ENCODE measurements around the gene CBLC.

DNA sequence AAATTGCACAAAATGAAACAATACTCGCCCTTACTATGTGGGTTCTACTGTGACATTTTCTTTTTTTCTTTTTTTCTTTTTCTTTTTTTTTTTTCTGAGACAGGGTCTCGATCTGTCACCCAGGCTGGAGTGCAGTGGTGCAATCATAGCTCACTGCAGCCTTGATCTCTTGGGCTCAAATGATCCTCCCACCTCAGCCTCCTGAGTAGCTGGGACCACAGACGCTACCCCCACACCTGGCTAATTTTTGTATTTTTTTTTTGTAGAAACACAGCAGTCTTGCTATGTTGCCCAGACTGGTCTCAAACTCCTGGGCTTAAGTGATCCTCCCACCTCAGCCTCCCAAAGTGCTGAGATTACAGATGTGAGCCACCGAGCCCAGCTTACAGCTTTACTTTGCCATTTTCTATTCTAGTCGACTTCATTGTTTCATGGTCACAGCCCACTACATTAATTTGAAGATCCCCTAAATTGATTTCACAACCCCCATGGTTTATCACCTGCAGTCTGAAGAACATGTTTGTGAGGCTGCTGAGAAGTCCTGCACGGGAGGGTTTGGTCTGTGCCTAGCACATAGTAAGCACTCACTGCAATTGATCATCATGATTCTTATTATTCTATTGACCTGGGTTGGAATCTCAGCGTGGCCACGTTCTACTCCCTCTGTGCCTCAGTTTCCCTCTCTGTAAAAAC is 25.4 kb upstream of the CBLC start:
- TF ChIP-seq SUZ12 (IDR thresholded peaks at IDR 0.05) (no peak), TARDBP (IDR thresholded peaks at IDR 0.05) (no peak), SP1 (IDR thresholded peaks at IDR 0.05) (no peak)
